Fibroblast of lung (primary cell): ENCODE data around the gene CPM. TPM values are rescaled to one million over a fixed set of nuclear protein-coding genes. Genes with fewer than 3 reads are reported as not detected.

Experiments
- DNase-seq, 2 donors: peaks; one replicate each; pipeline versions ENCODE4 v3.0.0 to v3.0.0-alpha.2; 2010; ENCODE audit warnings: low read depth in 2 of 2
- H2AFZ ChIP-seq: 2 replicates; pipeline ENCODE4 v1.5.1; 2012; ENCODE audit warnings: low read length, control low read depth, inconsistent platforms
- H3K27ac ChIP-seq: 2 replicates; pipeline ENCODE4 v1.5.1; 2011; ENCODE audit warnings: low read length, control low read depth; ENCODE audit not compliant: insufficient read depth
- H3K27me3 ChIP-seq: 2 replicates; pipeline ENCODE4 v1.5.1; 2011; ENCODE audit warnings: mild to moderate bottlenecking, low read length; ENCODE audit not compliant: control insufficient read depth, insufficient read depth
- H3K36me3 ChIP-seq: 2 replicates; pipeline ENCODE4 v1.5.1; 2011; ENCODE audit warnings: low read length; ENCODE audit not compliant: control insufficient read depth, insufficient read depth
- H3K4me1 ChIP-seq: 2 replicates; pipeline ENCODE4 v1.5.1; 2011; ENCODE audit warnings: low read length; ENCODE audit not compliant: control insufficient read depth, insufficient read depth; ENCODE audit errors: extremely low read depth
- H3K4me2 ChIP-seq: 2 replicates; pipeline ENCODE4 v1.5.1; 2011; ENCODE audit warnings: low read length, control low read depth; ENCODE audit not compliant: insufficient read depth; ENCODE audit errors: extremely low read depth
- H3K4me3 ChIP-seq, 4 experiments: fragments of 200-600 bp in 1 of 4; sonication (generic) in 1 of 4; replicated peaks in 1 of 4; 2 replicates each; pipeline ENCODE4 v1.5.1; 2011 to 2016; ENCODE audit warnings: low read length in 4 of 4, low read depth in 3 of 4, mild to moderate bottlenecking in 3 of 4, control low read depth in 2 of 4, inconsistent platforms in 1 of 4, mixed read lengths in 1 of 4; ENCODE audit not compliant: insufficient read depth in 1 of 4; ENCODE audit errors: control extremely low read depth in 1 of 4
- H3K79me2 ChIP-seq: 2 replicates; pipeline ENCODE4 v1.5.1; 2012; ENCODE audit warnings: mild to moderate bottlenecking, low read length, inconsistent platforms; ENCODE audit not compliant: control insufficient read depth, insufficient read depth
- H3K9ac ChIP-seq: 2 replicates; pipeline ENCODE4 v1.5.1; 2011; ENCODE audit warnings: mild to moderate bottlenecking, low read length, control low read depth; ENCODE audit not compliant: insufficient read depth
- H3K9me3 ChIP-seq: 2 replicates; pipeline ENCODE4 v1.5.1; 2012; ENCODE audit warnings: low read depth, low read length; ENCODE audit not compliant: control insufficient read depth, insufficient read depth
- H4K20me1 ChIP-seq: 2 replicates; pipeline ENCODE4 v1.5.1; 2011; ENCODE audit warnings: low read length; ENCODE audit not compliant: control insufficient read depth, insufficient read depth; ENCODE audit errors: extremely low read depth
- CTCF ChIP-seq, 2 donors: IDR thresholded peaks in 1 of 2; conservative IDR thresholded peaks in 1 of 2; 1 replicate in 1 of 2; 2 replicates in 1 of 2; pipeline ENCODE4 v1.5.1; 2011 to 2012; ENCODE audit warnings: low read length in 2 of 2, control low read depth in 1 of 2, inconsistent platforms in 1 of 2, low read depth in 1 of 2, mild to moderate bottlenecking in 1 of 2
- EZH2 ChIP-seq: IDR thresholded peaks from 2 replicates; pipeline ENCODE4 v1.5.1; 2012; ENCODE audit warnings: low read length, control low read depth, mild to moderate bottlenecking; ENCODE audit errors: missing control alignments
- polyA plus RNA-seq, 2 donors: library from polyadenylated mRNA; depleted of rRNA in 1 of 2; stranded (reverse) in 1 of 2; unstranded in 1 of 2; fragments of >200 nt; gene quantifications; 2 replicates each; pipeline ENCODE4 v1.2.1, GENCODE V29; 2011 to 2012; ENCODE audit warnings: missing spikeins in 1 of 2
- total RNA-seq: library from RNA; depleted of rRNA; stranded (reverse); fragments of >200 nt; gene quantifications from 2 replicates; pipeline ENCODE4 v1.2.1, GENCODE V29; 2014

The CPM gene
- total and polyA plus RNA-seq, 2 donors (not counting 1 experiment from before 2014, with no cell fraction given), result 5.3 to 23.5 TPM

- no peaks in the 10 kb centered on the region for H3K79me2 ChIP-seq
- no peak overlapping the region for H3K4me2 ChIP-seq
- no peaks in the 10 kb centered on the region for H3K9me3 ChIP-seq
- no peak overlapping the region for H2AFZ ChIP-seq
- no peak overlapping the region for H3K9ac ChIP-seq
- H4K20me1 ChIP-seq, result no peaks in the 10 kb centered on the region
- no peaks in the 10 kb centered on the region for H3K36me3 ChIP-seq
- no peaks in the 10 kb centered on the region for H3K4me1 ChIP-seq
- no peak for DNase-seq
- H3K4me3 ChIP-seq, result no peak overlapping the region
- H3K27me3 ChIP-seq, result no peaks in the 10 kb centered on the region
- TF ChIP-seq CTCF (conservative IDR thresholded peaks at IDR 0.05 in 1 of 2, IDR thresholded peaks at IDR 0.05 in 1 of 2; ENCODE audit: low read depth in 1 of 2, low read length in 2 of 2) (no peak), EZH2 (no peak)
- no peak overlapping the region for H3K27ac ChIP-seq
Measured at GRCh38 chr12:68861890-68862289, 71.1 kb downstream of the CPM start.

GRCh38 chr12:68856510-68856909 lies 76.5 kb downstream of the CPM start:
- Histone ChIP-seq H3K27ac (no peak overlapping the region), H3K4me1 (no peaks in the 10 kb centered on the region), H3K4me3 (no peak overlapping the region), H2AFZ (no peak overlapping the region), H3K36me3 (no peaks in the 10 kb centered on the region), H4K20me1 (no peaks in the 10 kb centered on the region), H3K79me2 (no peaks in the 10 kb centered on the region), H3K27me3 (no peaks in the 10 kb centered on the region), H3K9me3 (no peaks in the 10 kb centered on the region), H3K4me2 (no peak overlapping the region), H3K9ac (no peak overlapping the region)
- TF ChIP-seq EZH2 (no peak), CTCF (conservative IDR thresholded peaks at IDR 0.05 in 1 of 2, IDR thresholded peaks at IDR 0.05 in 1 of 2; ENCODE audit: low read depth in 1 of 2, low read length in 2 of 2) (no peak)
- no peak for DNase-seq

GRCh38 chr12:68855771-68856170 lies 77.2 kb downstream of the CPM start:
- Histone ChIP-seq H3K27ac (no peak overlapping the region), H3K27me3 (no peaks in the 10 kb centered on the region), H3K4me3 (no peak overlapping the region), H3K36me3 (no peaks in the 10 kb centered on the region), H3K4me2 (no peak overlapping the region), H2AFZ (no peak overlapping the region), H3K79me2 (no peaks in the 10 kb centered on the region), H3K9me3 (no peaks in the 10 kb centered on the region), H3K4me1 (no peaks in the 10 kb centered on the region), H4K20me1 (no peaks in the 10 kb centered on the region), H3K9ac (no peak overlapping the region)
- no peak for DNase-seq
- TF ChIP-seq EZH2 (no peak), CTCF (conservative IDR thresholded peaks at IDR 0.05 in 1 of 2, IDR thresholded peaks at IDR 0.05 in 1 of 2; ENCODE audit: low read depth in 1 of 2, low read length in 2 of 2) (no peak)
